GM21390 (cell line): ENCODE measurements around the gene FYCO1.

ENCODE experiments used
- ATAC-seq: cut with Tn5 transposase; IDR thresholded peaks from one replicate; pipeline ENCODE4 v1.9.1; 2021; ENCODE audit not compliant: unreplicated experiment

The FYCO1 gene

GRCh38 chr3:45944830-45945620 is 50.6 kb downstream of the FYCO1 start:
- ATAC-seq: no peak

GRCh38 chr3:45943207-45943846 is 52.3 kb downstream of the FYCO1 start, which contains the start of gene CXCR6:
TSS of gene CXCR6 (plus strand) at chr3:45943464. CDS start at chr3:45946482, 3,018 bp downstream.
- no peak for ATAC-seq

- ATAC-seq: no peak
Measured at GRCh38 chr3:45942051-45942825, 53.4 kb downstream of the FYCO1 start.

GRCh38 chr3:45940781-45941365 is 54.8 kb downstream of the FYCO1 start:
- no peak for ATAC-seq

- ATAC-seq: no peak
Measured at GRCh38 chr3:45940004-45940780, 55.4 kb downstream of the FYCO1 start.

- ATAC-seq: no peak
Measured at GRCh38 chr3:45939341-45939771, 56.3 kb downstream of the FYCO1 start.

GRCh38 chr3:45938864-45939263 is 56.8 kb downstream of the FYCO1 start:
- ATAC-seq: no peak

- ATAC-seq: no peak
Measured at GRCh38 chr3:45938043-45938435, 57.6 kb downstream of the FYCO1 start.

- ATAC-seq: no peak
Measured at GRCh38 chr3:45937206-45938042, 58.2 kb downstream of the FYCO1 start.

GRCh38 chr3:45936261-45936660 is 59.4 kb downstream of the FYCO1 start:
- ATAC-seq: no peak

GRCh38 chr3:45933591-45933990 is 62.0 kb downstream of the FYCO1 start:
- ATAC-seq: no peak

GRCh38 chr3:45932112-45932511 is 63.5 kb downstream of the FYCO1 start:
- ATAC-seq: no peak

- no peak for ATAC-seq
Measured at GRCh38 chr3:45931496-45931895, 64.1 kb downstream of the FYCO1 start.

- peak; percentile 53 for ATAC-seq
Measured at GRCh38 chr3:45929042-45929679, 66.5 kb downstream of the FYCO1 start.

GRCh38 chr3:45927881-45928280 is 67.7 kb downstream of the FYCO1 start:
- no peak for ATAC-seq

GRCh38 chr3:45923755-45924154 is 71.9 kb downstream of the FYCO1 start:
- ATAC-seq: no peak

GRCh38 chr3:45922950-45923590 is 72.6 kb downstream of the FYCO1 start:
- no peak for ATAC-seq

GRCh38 chr3:45922039-45922326 is 73.6 kb downstream of the FYCO1 start:
- no peak for ATAC-seq
